ENCODE results near the gene ENPP3. TPM values are rescaled to one million over a fixed set of nuclear protein-coding genes. Genes with fewer than 3 reads are reported as not detected.

ENPP3 gene
- total and polyA plus RNA-seq, 2 experiments from 2014 or later, result not detected

DNA sequence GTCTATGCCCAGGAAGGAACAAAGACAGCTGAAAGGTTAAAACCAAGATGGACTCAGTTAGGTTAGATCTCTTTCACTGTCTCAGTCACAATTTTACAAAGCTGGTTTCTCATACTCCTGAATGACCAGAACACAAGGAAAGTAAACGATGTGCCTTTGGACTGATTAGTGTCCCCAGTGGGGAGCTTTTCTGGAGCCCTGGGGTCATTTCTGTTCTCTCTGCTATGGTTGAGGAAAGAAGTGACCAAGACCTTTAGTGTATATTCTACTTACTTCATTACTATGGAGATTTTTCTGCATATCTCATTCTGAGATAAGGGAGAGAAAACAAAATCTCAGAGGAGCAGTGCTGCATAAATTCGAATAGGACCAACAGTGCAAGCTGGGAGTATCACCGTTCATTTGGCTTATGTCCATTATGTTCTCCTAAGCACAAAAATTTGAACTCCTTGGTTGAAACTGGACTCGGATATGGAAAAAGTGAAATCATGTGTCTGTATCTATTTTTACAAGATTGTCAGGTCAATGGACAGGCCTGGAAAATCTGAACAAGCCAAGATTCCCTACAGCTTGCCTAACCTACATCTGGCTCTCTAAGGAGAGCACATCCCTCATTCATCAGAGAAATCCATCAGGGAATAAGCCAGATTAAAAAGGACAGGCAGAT is 136.3 kb downstream of the ENPP3 start:
- no peaks in the 10 kb centered on the region for H3K9me2 ChIP-seq (ENCODE audit: insufficient read depth)
- no peak overlapping the region for H3K4me2 ChIP-seq (ENCODE audit: unreplicated experiment)
- no peak overlapping the region for H3K27ac ChIP-seq
- no peak overlapping the region for H2AFZ ChIP-seq
- no peaks in the 10 kb centered on the region for H4K20me1 ChIP-seq (ENCODE audit: insufficient read depth)
- 52 to 53% methylated on average over 4 of the region's 4 CpGs for WGBS, 2 experiments (ENCODE audit: low coverage in 1 of 2, low lambda C conversion rate in 2 of 2, missing lambda C conversion rate in 2 of 2)
- in situ Hi-C loops (cut with MboI), result no loop called here
- H3K4me1 ChIP-seq (ENCODE audit: insufficient read depth), result no peaks in the 10 kb centered on the region; the same call in 1 of the 2 replicates
- TF ChIP-seq EZH2phosphoT487 (IDR thresholded peaks at IDR 0.05; ENCODE audit: insufficient read depth, low read depth) (no peak), EZH2 (IDR thresholded peaks at IDR 0.05; ENCODE audit: insufficient read depth, poor library complexity, severe bottlenecking) (no peak)
- no peaks in the 10 kb centered on the region for H3K36me3 ChIP-seq (ENCODE audit: low read depth)
- no peaks in the 10 kb centered on the region for H3K9me3 ChIP-seq (ENCODE audit: low read depth)
- no peaks in the 10 kb centered on the region for H3F3A ChIP-seq (ENCODE audit: insufficient read depth)
- no peak overlapping the region for H3K4me3 ChIP-seq
- DNase-seq, result no peak
- no peaks in the 10 kb centered on the region for H3K27me3 ChIP-seq (replicated peaks; ENCODE audit: insufficient read depth)
- no peak overlapping the region for H3K9ac ChIP-seq
- no peaks in the 10 kb centered on the region for H3K79me2 ChIP-seq (ENCODE audit: insufficient read depth)

- H3K36me3 ChIP-seq (ENCODE audit: low read depth), result no peaks in the 10 kb centered on the region
- 92 to 93% methylated on average over 3 of the region's 3 CpGs for WGBS, 2 experiments (ENCODE audit: low coverage in 1 of 2, low lambda C conversion rate in 2 of 2, missing lambda C conversion rate in 2 of 2)
- no peaks in the 10 kb centered on the region for H3K9me2 ChIP-seq (ENCODE audit: insufficient read depth)
- TF ChIP-seq EZH2 (IDR thresholded peaks at IDR 0.05; ENCODE audit: insufficient read depth, poor library complexity, severe bottlenecking), result no peak
- TF ChIP-seq EZH2phosphoT487 (IDR thresholded peaks at IDR 0.05; ENCODE audit: insufficient read depth, low read depth), result no peak
- no peaks in the 10 kb centered on the region; the same call in 1 of the 2 replicates for H3K4me1 ChIP-seq (ENCODE audit: insufficient read depth)
- no peak overlapping the region for H3K4me2 ChIP-seq (ENCODE audit: unreplicated experiment)
- DNase-seq, result no peak
- no peak overlapping the region for H3K27ac ChIP-seq
- H3F3A ChIP-seq (ENCODE audit: insufficient read depth), result no peaks in the 10 kb centered on the region
- in situ Hi-C loops (cut with MboI), result no loop called here
- H2AFZ ChIP-seq, result no peak overlapping the region
- H3K79me2 ChIP-seq (ENCODE audit: insufficient read depth), result no peaks in the 10 kb centered on the region
- no peak overlapping the region for H3K9ac ChIP-seq
- no peaks in the 10 kb centered on the region for H4K20me1 ChIP-seq (ENCODE audit: insufficient read depth)
- no peak overlapping the region for H3K4me3 ChIP-seq
- no peaks in the 10 kb centered on the region for H3K9me3 ChIP-seq (ENCODE audit: low read depth)
- H3K27me3 ChIP-seq (replicated peaks; ENCODE audit: insufficient read depth), result no peaks in the 10 kb centered on the region
Observed at GRCh38 chr6:131775886-131776285, 138.8 kb downstream of the ENPP3 start.

DNA sequence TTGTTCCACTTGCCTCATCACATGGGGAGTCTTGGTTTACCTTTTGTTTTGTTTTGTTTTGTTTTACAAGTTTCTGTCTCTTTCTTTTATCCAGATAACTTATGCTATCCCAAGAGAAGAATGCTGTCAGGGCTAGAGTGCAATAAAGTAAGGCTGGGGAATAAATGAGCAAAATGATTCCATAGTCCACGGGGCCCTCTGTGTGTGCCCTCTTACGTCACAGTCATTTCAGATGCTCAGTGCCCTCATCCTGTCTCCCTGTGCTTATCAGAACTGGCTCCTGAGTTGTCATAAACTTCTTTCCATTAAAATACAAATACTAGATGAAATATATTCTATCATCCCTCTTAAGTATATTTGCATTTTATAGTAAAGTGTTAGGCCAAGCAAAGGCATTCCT is 139.9 kb downstream of the ENPP3 start:
- no peak overlapping the region for H3K4me2 ChIP-seq (ENCODE audit: unreplicated experiment)
- no peak overlapping the region for H3K4me3 ChIP-seq
- no peak overlapping the region for H3K9ac ChIP-seq
- no peak for DNase-seq
- H3K27ac ChIP-seq, result no peak overlapping the region
- H3K9me3 ChIP-seq (ENCODE audit: low read depth), result no peaks in the 10 kb centered on the region
- no peaks in the 10 kb centered on the region; the same call in 1 of the 2 replicates for H3K4me1 ChIP-seq (ENCODE audit: insufficient read depth)
- in situ Hi-C loops (cut with MboI), result no loop called here
- H4K20me1 ChIP-seq (ENCODE audit: insufficient read depth), result no peaks in the 10 kb centered on the region
- no peaks in the 10 kb centered on the region for H3K27me3 ChIP-seq (replicated peaks; ENCODE audit: insufficient read depth)
- H3K9me2 ChIP-seq (ENCODE audit: insufficient read depth), result no peaks in the 10 kb centered on the region
- no peaks in the 10 kb centered on the region for H3F3A ChIP-seq (ENCODE audit: insufficient read depth)
- no peak overlapping the region for H2AFZ ChIP-seq
- H3K79me2 ChIP-seq (ENCODE audit: insufficient read depth), result no peaks in the 10 kb centered on the region
- 51 to 62% methylated on average over 2 of the region's 2 CpGs for WGBS, 2 experiments (ENCODE audit: low coverage in 1 of 2, low lambda C conversion rate in 2 of 2, missing lambda C conversion rate in 2 of 2)
- TF ChIP-seq EZH2phosphoT487 (IDR thresholded peaks at IDR 0.05; ENCODE audit: insufficient read depth, low read depth), result no peak
- TF ChIP-seq EZH2 (IDR thresholded peaks at IDR 0.05; ENCODE audit: insufficient read depth, poor library complexity, severe bottlenecking), result no peak
- no peaks in the 10 kb centered on the region for H3K36me3 ChIP-seq (ENCODE audit: low read depth)

DNA sequence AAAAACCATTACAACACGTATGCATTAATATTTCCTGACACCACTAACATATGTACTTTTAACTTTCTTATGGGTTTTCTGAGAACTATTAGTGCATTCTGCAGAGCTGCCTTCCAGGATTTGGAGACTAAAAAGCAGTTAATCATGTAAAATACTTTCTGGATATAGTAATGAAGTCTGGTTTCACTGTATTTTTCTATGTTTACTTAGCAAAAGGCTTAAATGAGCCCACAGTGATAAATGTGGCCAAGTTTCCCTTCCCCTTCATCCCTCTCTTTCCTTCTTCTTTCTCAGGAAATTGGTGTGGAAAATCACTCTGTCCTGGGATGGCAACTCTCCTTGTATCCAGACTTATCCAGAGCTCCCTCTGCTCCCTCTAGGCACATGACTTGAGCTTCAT is 141.1 kb downstream of the ENPP3 start:
- H3K79me2 ChIP-seq (ENCODE audit: insufficient read depth), result no peaks in the 10 kb centered on the region
- no peaks in the 10 kb centered on the region for H3F3A ChIP-seq (ENCODE audit: insufficient read depth)
- 32 to 67% methylated on average over 1 of the region's 1 CpG for WGBS, 2 experiments (ENCODE audit: low coverage in 1 of 2, low lambda C conversion rate in 2 of 2, missing lambda C conversion rate in 2 of 2)
- no peaks in the 10 kb centered on the region for H3K27me3 ChIP-seq (replicated peaks; ENCODE audit: insufficient read depth)
- H3K4me1 ChIP-seq (ENCODE audit: insufficient read depth), result no peaks in the 10 kb centered on the region; the same call in 1 of the 2 replicates
- DNase-seq, result no peak
- TF ChIP-seq EZH2 (IDR thresholded peaks at IDR 0.05; ENCODE audit: insufficient read depth, poor library complexity, severe bottlenecking) (no peak), EZH2phosphoT487 (IDR thresholded peaks at IDR 0.05; ENCODE audit: insufficient read depth, low read depth) (no peak)
- H3K9me3 ChIP-seq (ENCODE audit: low read depth), result no peaks in the 10 kb centered on the region
- no peak overlapping the region for H3K4me3 ChIP-seq
- H3K9me2 ChIP-seq (ENCODE audit: insufficient read depth), result no peaks in the 10 kb centered on the region
- in situ Hi-C loops (cut with MboI), result no loop called here
- no peak overlapping the region for H3K9ac ChIP-seq
- no peak overlapping the region for H3K4me2 ChIP-seq (ENCODE audit: unreplicated experiment)
- H2AFZ ChIP-seq, result no peak overlapping the region
- H4K20me1 ChIP-seq (ENCODE audit: insufficient read depth), result no peaks in the 10 kb centered on the region
- H3K27ac ChIP-seq, result no peak overlapping the region
- H3K36me3 ChIP-seq (ENCODE audit: low read depth), result no peaks in the 10 kb centered on the region

Data from GM23248 (cell line).